ENCODE measurements around the gene IDE. TPM values are rescaled to one million over a fixed set of nuclear protein-coding genes. Genes with fewer than 3 reads are reported as not detected.

The IDE gene
- total and polyA plus RNA-seq, 9 of the 15 experiments (the other 6 are each of a cell fraction or from before 2014, with no cell fraction given): 10.2 to 50.6 (median 33.2) TPM

DNA sequence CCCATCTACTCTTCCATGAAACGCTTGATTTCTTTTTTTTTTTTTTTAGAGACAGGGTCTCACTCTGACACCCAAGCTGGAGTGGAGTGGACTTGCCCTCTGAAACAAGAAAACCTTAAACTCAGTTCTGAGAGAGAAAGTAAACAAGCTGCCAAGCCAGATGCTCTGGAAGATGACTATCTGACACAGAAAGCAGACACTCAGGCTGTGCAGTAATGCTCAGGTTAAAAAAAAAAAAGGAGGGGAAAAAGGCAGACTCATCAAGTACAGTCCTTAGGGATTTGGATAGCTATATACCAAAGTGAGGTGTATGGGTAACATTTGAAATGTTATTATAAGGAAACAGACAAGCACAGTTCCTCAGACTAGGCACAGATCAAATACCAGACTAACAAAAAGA lies 80.5 kb downstream of the IDE start:
- Histone ChIP-seq H3K27me3 (ENCODE audit: control insufficient read depth in 2 of 2, insufficient read depth in 2 of 2, low read length in 2 of 2) (no peaks in the 10 kb centered on the region), H4K20me1 (replicated peaks; ENCODE audit: control insufficient read depth, insufficient read depth, low read length) (no peaks in the 10 kb centered on the region), H3K27ac (ENCODE audit: extremely low read depth, low read depth, low read length) (no peak overlapping the region), H3K9me1 (ENCODE audit: control insufficient read depth, insufficient read depth, low read length) (no peaks in the 10 kb centered on the region), H3K4me3 (no peak overlapping the region), H2AFZ (ENCODE audit: low read depth, low read length) (no peak overlapping the region), H3K9me3 (replicated peaks; ENCODE audit: control insufficient read depth, insufficient read depth, low read depth, low read length) (no peaks in the 10 kb centered on the region), H3K9ac (ENCODE audit: insufficient read depth in 1 of 2, low read depth in 2 of 2, low read length in 2 of 2) (no peak overlapping the region), H3K4me1 (replicated peaks in 1 of 2; ENCODE audit: control insufficient read depth in 2 of 2, insufficient read depth in 2 of 2, low read length in 2 of 2) (no peaks in the 10 kb centered on the region; a peak in 2 of 5 replicates), H3K4me2 (ENCODE audit: insufficient read depth, low read length) (no peak overlapping the region), H3K36me3 (ENCODE audit: control insufficient read depth, insufficient read depth, low read length) (peaks cover 52% of the 10 kb centered on the region; the same call in 2 of the 3 replicates), H3K79me2 (ENCODE audit: control insufficient read depth, insufficient read depth, low read length) (no peaks in the 10 kb centered on the region)
- in situ Hi-C loops (cut with MboI): no loop called here
- intact Hi-C loops (cut with micrococcal nuclease): no loop called here
- no peak for TF ChIP-seq PHF20 (IDR thresholded peaks at IDR 0.05; ENCODE audit: partially characterized antibody)
- DNase-seq (ENCODE audit: extremely low read depth in 1 of 4, low spot score in 3 of 4) (no peak), FAIRE-seq (no peak), ATAC-seq (no peak)
- no CpG with 5 or more reads among the region's 1 CpG for WGBS (ENCODE audit: insufficient coverage, low coverage, missing lambda C conversion rate)
- ChIA-PET CTCF (ENCODE audit: low intra/inter-chr PET ratio) (no interaction called here), POLR2A (no interaction called here)
- no TSS peak for BruUV-seq (replicated peaks)

DNA sequence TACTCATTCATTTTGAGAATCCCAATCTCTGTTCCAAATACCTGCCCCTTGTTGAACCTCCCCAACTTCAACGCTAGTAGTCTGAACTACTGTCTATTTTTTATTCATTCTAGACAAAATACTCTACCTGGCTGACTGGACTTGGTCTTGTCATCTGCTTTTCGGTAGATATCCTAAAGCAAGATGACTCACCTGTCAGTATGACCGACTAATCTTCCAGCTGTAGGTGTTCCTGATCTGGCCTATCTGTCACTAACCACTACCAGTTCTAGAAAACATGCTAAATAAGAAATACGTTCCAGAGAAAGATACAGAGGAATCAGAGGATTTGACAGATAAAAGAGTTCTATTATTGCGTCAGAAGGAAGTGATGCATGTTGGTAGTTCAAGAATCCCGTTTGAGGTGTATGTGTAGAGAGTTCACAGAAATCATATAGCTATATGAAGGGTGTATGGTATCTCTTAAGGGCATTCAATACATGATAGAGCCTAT lies 81.1 kb downstream of the IDE start:
- no peak for DNase-seq (ENCODE audit: extremely low read depth in 1 of 4, low spot score in 3 of 4)
- Histone ChIP-seq H3K9me1 (ENCODE audit: control insufficient read depth, insufficient read depth, low read length) (no peaks in the 10 kb centered on the region), H3K9me3 (replicated peaks; ENCODE audit: control insufficient read depth, insufficient read depth, low read depth, low read length) (no peaks in the 10 kb centered on the region), H3K27ac (ENCODE audit: extremely low read depth, low read depth, low read length) (no peak overlapping the region), H2AFZ (ENCODE audit: low read depth, low read length) (no peak overlapping the region), H3K9ac (ENCODE audit: insufficient read depth in 1 of 2, low read depth in 2 of 2, low read length in 2 of 2) (no peak overlapping the region), H3K27me3 (ENCODE audit: control insufficient read depth in 2 of 2, insufficient read depth in 2 of 2, low read length in 2 of 2) (no peaks in the 10 kb centered on the region), H4K20me1 (replicated peaks; ENCODE audit: control insufficient read depth, insufficient read depth, low read length) (no peaks in the 10 kb centered on the region), H3K36me3 (ENCODE audit: control insufficient read depth, insufficient read depth, low read length) (peaks cover 53% of the 10 kb centered on the region; the same call in 2 of the 3 replicates), H3K4me3 (no peak overlapping the region), H3K4me1 (replicated peaks in 1 of 2; ENCODE audit: control insufficient read depth in 2 of 2, insufficient read depth in 2 of 2, low read length in 2 of 2) (no peaks in the 10 kb centered on the region; a peak in 2 of 5 replicates), H3K79me2 (ENCODE audit: control insufficient read depth, insufficient read depth, low read length) (no peaks in the 10 kb centered on the region), H3K4me2 (ENCODE audit: insufficient read depth, low read length) (no peak overlapping the region)
- intact Hi-C loops (cut with micrococcal nuclease): no loop called here
- in situ Hi-C loops (cut with MboI): no loop called here
- no TSS peak for BruUV-seq (replicated peaks)
- POLR2A ChIA-PET: no interaction called here
- no peak for ATAC-seq
- CTCF ChIA-PET (ENCODE audit: low intra/inter-chr PET ratio): no interaction called here
- no peak for FAIRE-seq
- WGBS (ENCODE audit: insufficient coverage, low coverage, missing lambda C conversion rate): 36% methylated on average over 6 of the region's 6 CpGs
- no peak for TF ChIP-seq MAFG (tag; conservative IDR thresholded peaks at IDR 0.05)
- TF ChIP-seq, protein P1, sequence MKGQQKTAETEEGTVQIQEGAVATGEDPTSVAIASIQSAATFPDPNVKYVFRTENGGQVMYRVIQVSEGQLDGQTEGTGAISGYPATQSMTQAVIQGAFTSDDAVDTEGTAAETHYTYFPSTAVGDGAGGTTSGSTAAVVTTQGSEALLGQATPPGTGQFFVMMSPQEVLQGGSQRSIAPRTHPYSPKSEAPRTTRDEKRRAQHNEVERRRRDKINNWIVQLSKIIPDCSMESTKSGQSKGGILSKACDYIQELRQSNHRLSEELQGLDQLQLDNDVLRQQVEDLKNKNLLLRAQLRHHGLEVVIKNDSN (CRISPR knock-in tag; IDR thresholded peaks at IDR 0.05): no peak
- no peak for TF ChIP-seq CREM (IDR thresholded peaks at IDR 0.05; ENCODE audit: low read depth)
- TF ChIP-seq POLR3A (IDR thresholded peaks at IDR 0.05; ENCODE audit: borderline replicate concordance, extremely low read depth, insufficient read depth, insufficient read length): no peak
- TF ChIP-seq CBFA2T3 (IDR thresholded peaks at IDR 0.05): peak; percentile 24; the same call in 1 of the 2 replicates
- no peak for TF ChIP-seq ZKSCAN1 (IDR thresholded peaks at IDR 0.05; ENCODE audit: low read depth, low read length)
- no peak for TF ChIP-seq MTA1 (IDR thresholded peaks at IDR 0.05; ENCODE audit: borderline replicate concordance)
- no peak for TF ChIP-seq ZNF589 (CRISPR knock-in tag; IDR thresholded peaks at IDR 0.05; ENCODE audit: low read depth)
- TF ChIP-seq FOS (IDR thresholded peaks at IDR 0.05; ENCODE audit: extremely low read depth, insufficient read length): no peak
- no peak for TF ChIP-seq MXI1 (IDR thresholded peaks at IDR 0.05; ENCODE audit: low read depth, low read length)
- TF ChIP-seq, protein P2, sequence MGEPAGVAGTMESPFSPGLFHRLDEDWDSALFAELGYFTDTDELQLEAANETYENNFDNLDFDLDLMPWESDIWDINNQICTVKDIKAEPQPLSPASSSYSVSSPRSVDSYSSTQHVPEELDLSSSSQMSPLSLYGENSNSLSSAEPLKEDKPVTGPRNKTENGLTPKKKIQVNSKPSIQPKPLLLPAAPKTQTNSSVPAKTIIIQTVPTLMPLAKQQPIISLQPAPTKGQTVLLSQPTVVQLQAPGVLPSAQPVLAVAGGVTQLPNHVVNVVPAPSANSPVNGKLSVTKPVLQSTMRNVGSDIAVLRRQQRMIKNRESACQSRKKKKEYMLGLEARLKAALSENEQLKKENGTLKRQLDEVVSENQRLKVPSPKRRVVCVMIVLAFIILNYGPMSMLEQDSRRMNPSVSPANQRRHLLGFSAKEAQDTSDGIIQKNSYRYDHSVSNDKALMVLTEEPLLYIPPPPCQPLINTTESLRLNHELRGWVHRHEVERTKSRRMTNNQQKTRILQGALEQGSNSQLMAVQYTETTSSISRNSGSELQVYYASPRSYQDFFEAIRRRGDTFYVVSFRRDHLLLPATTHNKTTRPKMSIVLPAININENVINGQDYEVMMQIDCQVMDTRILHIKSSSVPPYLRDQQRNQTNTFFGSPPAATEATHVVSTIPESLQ (CRISPR knock-in tag; IDR thresholded peaks at IDR 0.05): no peak
- TF ChIP-seq EWSR1 (IDR thresholded peaks at IDR 0.05; ENCODE audit: borderline replicate concordance, low read depth, partially characterized antibody): no peak
- TF ChIP-seq NFIX (CRISPR knock-in tag; IDR thresholded peaks at IDR 0.05; ENCODE audit: low read depth): no peak
- TF ChIP-seq FOSL1 (tag; conservative IDR thresholded peaks at IDR 0.05): 0 out of 2 replicates have a peak, but pooled peaks have one; percentile 30

All from K562 (cell line).